SKM-1 treated with dmso at 0.1 percent for 144 hours (cell line): ENCODE results near the gene ZNF830.
A peak's percentile ranks its signal among the peaks of the same experiment; 100 is the strongest.
"Not testable (repeated sequence)": the region's sequence is repeated elsewhere in the genome, so short reads cannot be mapped to it uniquely, and the experiment has no call there.

Source experiments
- DNase-seq: peaks from one replicate; lab custom pipeline; 2025; ENCODE audit not compliant: unreplicated experiment; lab: John Stamatoyannopoulos, UW

Gene ZNF830, protein sequence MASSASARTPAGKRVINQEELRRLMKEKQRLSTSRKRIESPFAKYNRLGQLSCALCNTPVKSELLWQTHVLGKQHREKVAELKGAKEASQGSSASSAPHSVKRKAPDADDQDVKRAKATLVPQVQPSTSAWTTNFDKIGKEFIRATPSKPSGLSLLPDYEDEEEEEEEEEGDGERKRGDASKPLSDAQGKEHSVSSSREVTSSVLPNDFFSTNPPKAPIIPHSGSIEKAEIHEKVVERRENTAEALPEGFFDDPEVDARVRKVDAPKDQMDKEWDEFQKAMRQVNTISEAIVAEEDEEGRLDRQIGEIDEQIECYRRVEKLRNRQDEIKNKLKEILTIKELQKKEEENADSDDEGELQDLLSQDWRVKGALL

DNA sequence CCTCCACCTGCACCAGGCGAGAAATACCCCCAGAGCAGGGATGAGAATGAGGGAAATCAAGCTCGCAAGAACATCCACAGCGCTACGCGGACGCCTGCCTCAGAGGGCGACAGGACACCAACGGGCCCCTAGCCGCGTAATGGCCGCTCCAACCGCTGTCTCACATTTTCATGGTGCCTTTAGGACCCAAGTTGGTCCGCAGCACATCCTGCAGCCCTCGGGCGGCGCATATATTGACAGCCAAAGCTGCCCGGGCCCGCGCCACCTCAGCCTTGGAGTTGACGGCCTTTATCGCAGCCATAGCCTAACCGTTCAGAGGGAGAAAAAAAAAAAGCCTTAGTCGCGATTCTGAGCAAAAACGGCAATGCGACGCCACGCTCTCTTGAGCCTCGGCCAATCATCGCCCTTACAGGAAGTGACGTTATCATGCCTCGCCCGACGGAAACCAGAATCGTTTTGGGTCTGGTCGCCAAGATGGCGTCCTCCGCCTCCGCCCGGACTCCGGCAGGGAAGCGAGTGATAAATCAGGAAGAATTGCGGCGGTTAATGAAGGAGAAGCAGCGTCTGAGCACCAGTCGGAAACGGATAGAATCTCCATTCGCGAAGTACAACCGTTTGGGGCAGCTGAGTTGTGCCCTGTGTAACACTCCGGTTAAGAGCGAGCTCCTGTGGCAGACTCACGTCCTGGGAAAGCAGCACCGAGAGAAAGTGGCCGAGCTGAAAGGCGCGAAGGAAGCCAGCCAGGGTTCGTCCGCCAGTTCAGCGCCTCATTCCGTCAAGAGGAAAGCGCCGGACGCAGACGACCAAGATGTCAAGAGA, at the start of gene ZNF830, which contains the start of gene CCT6B:
Gene ZNF830, plus strand, starts transcription at position 448 of the 819 bp plus-strand sequence. Its CDS starts 27 bp downstream, at position 475.
Gene CCT6B, minus strand, starts transcription at position 368 of the 819 bp plus-strand sequence. Its CDS starts 67 bp downstream, at position 301.
- peak; percentile 86 for DNase-seq

DNA sequence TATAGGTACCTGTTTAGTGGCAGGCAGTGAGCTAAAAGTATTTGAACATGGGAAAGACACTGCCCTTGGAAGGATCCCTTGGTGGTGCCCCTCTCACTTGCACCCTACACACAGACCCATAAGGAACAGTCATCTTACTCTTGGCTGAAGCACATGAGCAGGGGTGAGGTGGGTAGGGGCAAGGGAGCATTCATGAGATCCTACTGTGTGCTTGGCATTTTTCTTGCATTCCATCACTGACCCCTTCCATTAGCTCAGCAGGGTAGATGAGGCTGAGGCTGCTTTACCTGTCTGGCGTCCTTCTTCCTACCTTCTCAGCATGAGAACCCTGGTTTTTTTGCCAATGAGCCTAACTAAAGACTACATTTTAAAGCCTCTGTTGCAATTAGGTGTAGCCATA, 48.3 kb upstream of the ZNF830 start:
- no peak for DNase-seq

DNA sequence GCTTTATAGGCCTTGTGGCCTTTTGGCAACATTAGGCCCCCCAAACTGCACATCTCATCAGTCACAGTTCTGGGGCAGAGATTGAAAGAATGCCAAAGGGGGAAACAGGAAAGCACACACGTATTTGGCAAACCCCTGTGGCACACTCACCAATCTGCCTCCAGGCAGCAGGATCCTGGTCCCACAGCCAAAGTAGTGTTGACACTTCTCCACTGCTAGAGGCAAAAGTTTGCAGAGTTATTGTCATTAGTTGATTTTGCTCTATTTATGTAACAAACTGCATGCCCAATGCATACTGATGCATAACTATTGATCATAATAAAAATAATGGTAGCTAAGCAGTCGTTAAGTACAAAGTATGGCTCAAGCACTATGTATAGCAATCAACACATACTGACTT, 45.2 kb upstream of the ZNF830 start:
- no peak for DNase-seq

DNA sequence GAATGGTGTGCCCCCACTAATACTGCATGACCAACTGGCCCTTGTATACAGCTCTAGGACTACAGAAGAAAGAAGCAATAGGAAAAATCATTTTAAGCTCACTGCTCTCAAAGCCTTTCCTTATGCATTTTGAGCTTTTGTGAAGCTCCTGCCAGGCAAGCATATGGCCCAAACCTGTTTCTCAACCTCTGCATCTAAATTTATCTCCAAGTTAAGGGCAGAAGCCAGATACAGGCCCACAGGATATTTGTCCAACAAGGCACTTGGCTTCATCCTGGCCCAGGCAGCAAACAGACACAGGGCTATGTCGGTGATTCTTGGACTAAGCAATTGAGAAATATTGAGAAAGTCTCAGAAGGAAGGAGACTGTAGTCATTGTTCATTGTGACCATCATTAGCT, 44.0 kb upstream of the ZNF830 start:
- no peak for DNase-seq

DNA sequence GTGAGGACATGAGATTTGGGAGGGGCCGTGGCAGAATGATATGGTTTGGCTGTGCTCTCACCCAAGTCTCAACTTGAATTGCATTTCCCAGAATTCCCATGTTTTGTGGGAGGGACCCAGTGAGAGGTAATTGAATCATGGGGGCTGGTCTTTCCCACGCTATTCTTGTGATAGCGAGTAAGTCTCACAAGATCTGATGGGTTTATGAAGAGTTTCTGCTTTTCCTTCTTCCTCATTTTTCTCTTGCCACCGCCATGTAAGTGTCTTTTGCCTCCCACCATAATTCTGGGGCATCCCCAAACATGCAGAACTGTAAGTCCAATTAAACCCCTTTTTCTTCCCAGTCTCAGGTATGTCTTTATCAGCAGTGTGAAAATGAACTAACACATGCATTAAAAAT, 40.7 kb upstream of the ZNF830 start:
- DNase-seq: no peak

DNA sequence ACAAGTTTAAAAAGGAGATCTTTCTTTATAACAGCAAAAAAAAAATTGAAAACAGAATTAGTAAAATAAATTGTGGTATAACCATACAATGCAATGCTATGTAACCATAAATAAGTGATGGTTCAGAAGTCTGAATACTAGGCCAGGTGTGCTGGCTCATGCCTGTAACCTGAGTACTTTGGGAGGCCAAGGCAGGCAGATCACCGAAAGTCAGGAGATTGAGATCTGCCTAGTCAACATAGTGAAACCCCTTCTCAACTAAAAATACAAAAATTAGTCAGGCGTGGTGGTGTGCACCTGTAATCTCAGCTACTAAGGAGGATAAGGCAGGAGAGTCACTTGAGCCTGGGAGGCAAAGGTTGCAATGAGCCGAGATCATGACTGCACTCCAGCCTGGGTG, 34.7 kb upstream of the ZNF830 start:
- DNase-seq: no peak

DNA sequence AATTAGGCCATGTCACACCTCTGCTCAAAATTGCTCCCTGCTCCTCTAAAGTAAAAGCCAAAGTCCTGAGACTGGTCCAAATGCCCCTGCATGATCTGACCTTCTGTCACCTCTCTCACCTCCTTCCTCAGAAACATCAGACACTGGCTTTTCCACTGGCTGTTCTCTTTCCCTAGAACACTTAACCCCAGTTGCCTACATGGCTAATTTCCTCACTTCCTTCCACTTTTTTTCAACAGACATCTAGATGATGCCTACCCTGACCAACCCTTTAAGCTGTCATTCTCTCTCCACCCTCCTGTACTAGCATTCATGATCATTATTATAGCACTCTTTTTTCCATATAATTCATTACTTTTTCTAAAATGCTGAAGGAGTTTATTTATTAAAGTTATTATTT, 31.1 kb upstream of the ZNF830 start:
- peak; percentile 83 for DNase-seq

DNA sequence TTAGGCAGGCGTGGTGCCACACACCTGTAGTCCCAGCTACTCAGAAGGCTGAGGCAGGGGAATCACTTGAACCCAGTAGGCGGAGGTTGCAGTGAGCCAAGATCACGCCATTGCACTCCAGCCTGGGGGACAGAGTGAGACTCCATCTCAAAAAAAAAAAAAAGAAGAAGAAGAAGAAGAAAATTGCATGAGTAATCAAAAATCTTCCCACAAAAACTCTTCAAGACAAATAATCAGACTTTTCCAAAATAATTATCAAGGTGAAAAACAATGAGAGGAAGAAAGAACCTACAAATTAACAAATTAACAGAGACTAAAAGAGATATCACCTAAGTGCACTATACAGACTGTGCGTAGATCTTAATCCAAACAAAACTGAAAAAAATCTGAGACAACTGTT, 10.6 kb upstream of the ZNF830 start:
- DNase-seq: not testable (repeated sequence)

DNA sequence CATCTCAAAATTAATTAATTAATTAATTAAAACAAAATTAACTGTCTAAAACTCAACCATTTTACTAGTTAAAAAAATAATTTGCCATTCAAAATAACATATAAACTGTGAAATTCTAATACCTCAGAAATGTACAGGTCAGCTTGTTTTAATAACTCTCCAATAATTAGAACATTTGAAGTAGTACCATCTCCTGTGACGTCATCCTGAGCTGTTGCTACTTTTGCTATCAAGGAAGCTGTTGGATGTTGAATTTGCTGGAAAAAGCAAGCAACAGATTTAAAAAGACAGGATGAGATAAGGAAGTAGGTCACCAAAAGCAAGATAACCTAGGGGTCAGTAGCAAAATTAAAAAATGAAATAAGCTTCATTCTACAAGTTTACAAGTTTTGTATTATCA, 2.9 kb upstream of the ZNF830 start:
- no peak for DNase-seq

DNA sequence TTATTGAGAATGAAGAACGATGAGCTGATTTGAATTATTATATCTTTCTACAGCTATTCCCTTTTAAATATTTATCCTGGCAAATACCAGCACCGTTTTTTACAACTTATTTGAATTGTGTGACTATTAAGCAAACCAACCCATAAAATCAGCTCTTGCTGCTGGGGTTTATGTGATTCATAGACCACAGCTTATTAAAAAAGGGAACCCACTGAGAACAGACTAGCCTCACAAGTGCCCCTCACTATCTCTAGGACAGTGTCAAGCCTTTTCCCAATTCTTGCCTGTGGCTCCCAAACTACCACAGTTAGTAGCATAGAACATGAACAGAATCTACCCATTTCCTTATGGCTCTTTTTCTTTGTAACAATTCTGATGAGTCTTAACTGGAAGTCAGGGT, 12.8 kb downstream of the ZNF830 start:
- no peak for DNase-seq

DNA sequence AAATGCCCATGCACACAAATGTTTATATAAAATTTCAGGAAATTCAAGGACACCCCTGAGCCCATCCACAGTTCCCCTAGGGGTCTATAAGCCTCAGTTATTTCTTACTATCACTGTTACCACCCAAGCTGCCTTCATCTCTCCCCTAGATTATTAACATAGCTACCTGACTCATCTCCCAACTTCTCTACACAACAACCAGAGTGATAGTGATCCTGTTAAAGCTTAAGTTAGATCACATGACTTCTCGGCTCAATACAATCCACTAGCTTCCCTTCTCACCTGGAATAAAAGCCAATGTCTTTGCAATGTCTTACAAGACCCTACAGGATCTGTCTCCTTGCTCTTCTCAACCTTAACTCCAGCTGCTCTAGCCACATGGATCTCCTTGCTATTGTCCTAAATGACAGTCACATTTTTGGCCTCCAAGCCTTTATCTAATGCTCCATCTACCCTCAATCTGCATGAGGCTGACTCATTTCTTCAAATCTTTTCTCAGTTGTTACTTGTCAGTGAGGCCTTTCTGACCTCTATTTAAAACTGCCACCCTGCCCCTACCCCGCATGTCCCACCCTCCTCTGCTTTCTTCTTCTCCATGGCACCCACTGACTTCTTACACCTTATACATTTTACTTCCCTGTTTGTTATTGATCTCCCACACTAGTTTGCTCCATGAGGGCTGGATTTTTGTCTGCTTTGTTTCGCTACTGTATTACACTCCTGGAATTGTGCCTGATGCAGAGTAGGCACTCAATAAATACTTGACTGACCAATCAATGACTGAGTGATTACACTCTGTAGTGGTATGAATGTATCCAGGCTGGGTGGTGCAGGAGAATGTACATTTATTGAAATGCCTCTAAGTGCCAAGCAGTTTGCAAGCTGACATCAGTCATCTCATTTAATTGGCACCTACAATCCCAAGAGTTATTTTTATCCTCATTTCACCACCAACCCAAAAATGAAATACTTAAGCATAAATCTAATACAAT, 13.8 kb downstream of the ZNF830 start:
- no peak for DNase-seq

DNA sequence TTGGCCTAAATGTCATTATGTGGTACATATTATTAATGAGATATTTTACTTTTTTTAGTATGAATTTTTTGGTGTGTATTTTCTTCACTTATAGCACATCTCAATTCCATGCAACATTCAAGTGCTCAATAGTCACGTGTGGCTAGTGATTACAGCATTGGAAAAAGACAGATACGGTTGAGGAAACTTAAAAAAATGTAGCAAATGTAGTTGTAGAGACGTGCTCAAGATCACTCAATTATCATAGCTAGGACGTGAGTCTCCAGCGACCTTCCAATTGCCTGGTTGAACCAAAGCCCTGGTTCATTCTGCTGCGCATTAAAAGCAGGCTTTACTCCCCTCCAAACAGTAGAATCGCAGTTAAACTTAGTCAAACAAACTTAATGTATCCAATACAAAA, 17.8 kb downstream of the ZNF830 start:
- DNase-seq: no peak

DNA sequence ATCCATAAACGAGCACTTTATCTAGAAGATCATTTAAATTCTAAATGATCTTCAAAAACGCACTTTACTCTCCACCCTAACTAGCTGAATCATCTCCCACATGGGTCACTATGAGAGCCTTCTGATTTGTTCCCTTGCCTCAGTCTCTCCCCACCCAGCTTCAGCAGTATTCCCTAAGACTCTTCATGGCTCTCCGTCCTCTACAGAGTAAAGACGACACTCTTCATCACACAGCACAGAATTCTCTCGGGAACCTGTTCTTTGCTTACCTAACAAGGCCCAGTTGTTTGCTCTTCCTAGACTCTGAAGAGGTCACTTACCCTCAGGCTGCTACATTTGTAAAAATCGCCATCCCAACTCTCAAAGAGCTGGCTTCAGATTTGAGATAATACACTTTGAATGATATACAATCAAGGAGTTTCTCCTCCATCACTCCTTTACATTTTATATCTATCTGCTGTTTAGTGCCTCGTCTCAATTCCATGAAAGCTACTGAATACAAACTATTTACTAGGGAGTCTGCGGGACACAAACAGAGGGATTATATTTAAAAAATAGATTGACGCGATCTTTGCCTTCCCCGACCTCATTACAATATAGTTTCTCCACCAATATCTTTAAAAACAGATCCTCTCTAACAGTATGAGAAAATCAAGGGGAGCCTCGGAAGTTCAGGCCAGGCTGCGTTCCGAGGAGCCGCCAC, 18.5 kb downstream of the ZNF830 start:
- DNase-seq: no peak

DNA sequence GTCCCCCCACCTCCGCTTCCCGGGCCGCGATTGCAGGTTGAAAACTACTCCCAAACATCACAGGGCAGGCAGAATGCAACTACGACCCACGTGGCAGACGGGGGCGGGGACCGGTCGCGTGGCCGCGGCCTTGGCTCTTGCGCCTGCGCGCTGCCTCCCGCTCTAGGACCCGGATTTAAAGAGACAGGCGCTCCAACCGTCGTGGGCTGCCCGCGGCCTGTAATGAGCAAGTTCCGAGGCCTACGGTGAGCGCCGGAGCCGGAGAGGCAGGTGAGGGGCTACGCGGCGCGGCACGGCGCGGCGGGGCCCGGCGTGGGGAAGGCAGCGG, 19.0 kb downstream of the ZNF830 start, which contains the start of gene LIG3:
Gene LIG3, plus strand, starts transcription at position 160 of the 328 bp plus-strand sequence. CDS start 2,494 bp downstream, outside the sequence.
- DNase-seq: peak; percentile 92

DNA sequence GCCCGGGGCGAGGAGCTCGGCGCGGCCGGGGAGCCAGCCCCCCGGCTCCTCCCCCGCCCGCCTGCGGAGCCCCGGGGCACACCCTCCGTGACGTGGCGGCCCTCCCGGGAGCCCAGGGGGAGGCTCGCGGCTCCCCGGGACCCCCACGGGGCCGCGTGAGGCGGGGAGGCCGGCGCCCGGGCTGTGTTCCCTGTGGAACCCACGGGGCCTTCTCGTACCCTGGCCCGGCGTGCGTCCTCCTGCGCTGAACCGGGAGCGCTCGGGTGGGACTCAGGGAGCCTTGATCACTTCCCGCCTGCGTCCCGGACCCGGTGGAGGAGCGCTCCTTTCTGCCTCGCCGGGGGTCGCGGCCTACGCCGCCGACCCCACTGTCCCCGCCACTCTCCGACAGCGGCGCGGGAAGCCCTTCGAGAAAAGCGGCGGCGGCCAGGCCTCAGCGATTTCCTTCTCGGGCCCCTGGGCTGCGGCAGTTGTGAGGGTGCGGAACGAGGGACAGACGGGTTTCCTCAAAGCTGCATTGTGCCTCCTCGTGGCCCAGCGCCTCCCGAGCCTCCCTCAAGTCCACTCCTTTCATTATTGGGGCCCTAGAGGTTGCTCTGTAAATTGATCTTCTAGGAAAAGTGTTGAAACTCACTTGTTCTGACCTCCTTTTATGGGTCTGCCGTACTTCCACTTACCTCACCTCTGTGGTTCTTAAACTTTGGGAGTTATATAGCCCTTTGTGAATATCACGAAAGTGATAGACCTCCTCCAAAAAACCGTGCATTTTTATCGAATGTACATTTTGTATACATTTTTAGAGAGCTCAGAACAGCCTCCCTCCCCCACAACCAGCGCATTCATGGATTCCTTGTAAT, 19.6 kb downstream of the ZNF830 start:
- DNase-seq: peak; percentile 95

DNA sequence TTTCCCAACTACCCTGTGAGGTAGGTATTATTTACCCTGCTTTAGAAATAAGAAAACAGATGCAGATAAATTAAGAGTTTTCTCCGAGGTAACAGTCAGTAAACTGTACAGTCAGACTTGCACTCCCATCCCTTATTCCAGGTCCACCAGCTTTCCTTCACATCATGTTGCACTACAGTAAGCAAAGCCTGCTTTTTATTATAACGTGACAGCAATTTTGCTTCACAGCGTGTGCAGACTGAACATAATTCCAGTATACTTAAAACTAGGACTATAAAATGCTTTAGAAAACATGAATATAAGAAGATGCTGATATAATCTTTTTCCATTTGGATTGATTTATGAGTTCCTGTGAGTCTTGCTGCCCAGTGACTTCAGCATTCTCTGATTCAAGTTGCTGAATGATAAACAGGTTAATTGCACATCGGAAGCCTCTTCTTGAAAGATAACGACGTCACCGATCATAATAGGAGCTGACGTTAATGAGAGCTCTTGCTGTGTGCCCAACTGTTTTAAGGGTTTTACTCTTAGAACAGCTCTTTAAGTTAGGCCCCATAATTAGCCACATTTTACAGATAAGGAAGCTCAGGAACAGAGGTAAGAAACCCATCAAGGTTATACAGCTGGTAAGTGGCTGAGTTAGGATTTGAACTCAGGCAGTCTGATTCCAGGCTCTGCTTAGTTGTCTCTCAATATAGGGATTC, 20.4 kb downstream of the ZNF830 start:
- no peak for DNase-seq

DNA sequence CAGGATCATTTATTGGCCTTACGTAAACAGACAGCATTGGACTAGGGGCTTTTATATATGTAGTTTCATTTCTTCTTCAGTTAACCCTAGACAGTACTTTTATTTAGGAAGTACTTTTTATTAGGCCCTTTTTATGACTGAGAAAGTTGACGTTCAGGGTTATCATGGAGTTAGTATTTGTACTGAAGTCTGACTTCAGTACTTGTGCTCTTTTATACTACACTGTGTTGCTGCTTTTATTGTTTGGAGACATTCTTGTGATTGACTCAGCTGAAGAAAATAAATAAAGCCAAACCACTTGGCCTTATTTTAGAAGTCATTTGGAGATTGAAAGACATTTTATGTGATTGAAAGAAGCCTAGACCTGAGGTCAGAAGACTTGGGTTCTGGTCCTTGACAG, 25.9 kb downstream of the ZNF830 start:
- no peak for DNase-seq

DNA sequence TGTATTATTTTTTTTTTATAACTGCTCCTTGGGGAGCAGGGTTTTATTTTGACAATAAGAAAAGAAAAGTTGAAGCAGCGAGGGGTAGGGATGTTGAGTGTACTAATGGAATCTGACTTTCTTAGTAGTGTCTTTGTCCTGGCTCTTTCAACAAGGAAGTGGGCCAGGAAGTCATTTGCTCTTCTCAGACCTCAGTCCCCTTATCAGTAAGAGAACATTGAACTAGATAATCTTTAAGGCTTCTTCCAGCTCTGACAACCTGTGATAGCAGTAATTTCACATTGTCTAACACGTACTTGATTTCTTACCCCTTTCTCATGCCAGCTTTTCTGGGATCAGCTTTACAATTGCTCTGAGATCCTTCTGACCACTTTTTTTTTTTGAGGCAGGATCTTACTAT, 27.3 kb downstream of the ZNF830 start:
- DNase-seq: no peak

DNA sequence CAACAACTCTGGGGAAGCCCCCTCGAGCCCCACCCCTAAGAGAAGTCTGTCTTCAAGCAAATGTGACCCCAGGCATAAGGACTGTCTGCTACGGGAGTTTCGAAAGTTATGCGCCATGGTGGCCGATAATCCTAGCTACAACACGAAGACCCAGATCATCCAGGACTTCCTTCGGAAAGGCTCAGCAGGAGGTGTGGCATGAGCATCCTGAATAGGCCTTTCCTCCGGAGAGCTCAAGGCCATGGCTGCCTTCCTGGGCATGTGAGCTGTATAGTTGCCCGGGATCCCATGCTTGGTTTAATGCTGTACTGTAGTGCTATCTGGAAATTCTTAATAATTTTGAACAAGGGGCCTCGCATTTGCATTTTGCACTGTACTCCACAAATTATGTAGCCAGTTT, 28.1 kb downstream of the ZNF830 start:
- no peak for DNase-seq
